C4-2B (cell line): ENCODE results near the gene FGF1.

ENCODE experiments used
- CTCF ChIP-seq: fragments of 450-650 bp; conservative IDR thresholded peaks from 2 replicates; pipeline ENCODE4 v1.5.1; 2017; ENCODE audit warnings: mild to moderate bottlenecking
- ZFX ChIP-seq: fragments of 450-650 bp; IDR thresholded peaks from 2 replicates; pipeline ENCODE4 v1.6.1; 2017

GRCh38 chr5:142550471-142550870, 135.4 kb downstream of the FGF1 start:
- TF ChIP-seq CTCF (no peak), ZFX (no peak)
